Peyer's patch (tissue), 4 donors: ENCODE data around the gene SMAP2.

Source experiments
- CTCF ChIP-seq, 6 experiments: fragments of 450-650 bp in 4 of 6; fragments of 200-600 bp in 2 of 6; sonication (generic) in 1 of 6; IDR thresholded peaks; one replicate each; pipeline ENCODE4 v1.5.1; 2017 to 2019; ENCODE audit warnings: antibody characterized with exemption in 6 of 6, mild to moderate bottlenecking in 3 of 6, moderate library complexity in 1 of 6
- POLR2A ChIP-seq, 2 donors: fragments of 450-650 bp; IDR thresholded peaks; one replicate each; pipeline ENCODE4 v1.5.1; 2017; ENCODE audit warnings: antibody characterized with exemption in 2 of 2, mild to moderate bottlenecking in 2 of 2, moderate library complexity in 2 of 2

GRCh38 chr1:40432644-40433390 is 59.3 kb downstream of the SMAP2 start:
- TF ChIP-seq CTCF (IDR thresholded peaks at IDR 0.05) (no peak), POLR2A (IDR thresholded peaks at IDR 0.05) (no peak)
